GM12878 (cell line): ENCODE measurements around the gene ZFYVE21. TPM values are rescaled to one million over a fixed set of nuclear protein-coding genes. Genes with fewer than 3 reads are reported as not detected.

ENCODE experiments used
- ATAC-seq: fragments of 200-7000 bp; cut with Tn5 transposase; 3 replicates; pipeline ENCODE4 v1.9.1; 2020; ENCODE audit warnings: mild to moderate bottlenecking, moderate library complexity
- BruUV-seq: library from RNA; stranded (reverse); fragments of 400-500 nt; replicated peaks from 2 replicates; lab custom pipeline; 2021; lab: Mats Ljungman, UMichigan
- CTCF ChIA-PET: fragments of 300-600 bp; sonication (Branson Sonifier 250); formaldehyde crosslinking; extraction: SDS; loops from one replicate; lab custom pipeline; 2021; ENCODE audit warnings: inconsistent platforms; lab: Yijun Ruan, JAX
- POLR2A ChIA-PET: fragments of 350-600 bp; formaldehyde crosslinking; extraction: SDS; loops from one replicate; lab custom pipeline; 2021; ENCODE audit warnings: inconsistent platforms; lab: Charles Lee
- RAD21 ChIA-PET: fragments of 300-600 bp; sonication (Branson Sonifier 250); formaldehyde crosslinking; loops from one replicate; lab custom pipeline; 2023; ENCODE audit warnings: antibody characterized with exemption; ENCODE audit not compliant: unreplicated experiment; lab: Charles Lee
- SMC1A ChIA-PET: fragments of 300-600 bp; sonication (Branson Sonifier 250); formaldehyde crosslinking; loops from one replicate; lab custom pipeline; 2023; ENCODE audit not compliant: unreplicated experiment, uncharacterized antibody; lab: Charles Lee
- DNase-seq: peaks from one replicate; pipeline ENCODE4 v3.0.0-alpha.2; 2011; ENCODE audit warnings: low read depth, low spot score
- FAIRE-seq: peaks from 3 replicates; lab custom pipeline; 2011; peaks lifted over from hg19 to GRCh38; lab: Jason Lieb, UNC
- H2AFZ ChIP-seq: 2 replicates; pipeline ENCODE4 v1.6.0; 2011; ENCODE audit warnings: low read depth, low read length, control low read depth; ENCODE audit not compliant: control insufficient read depth
- H3K27ac ChIP-seq: 2 replicates; pipeline ENCODE4 v1.5.1; 2011; ENCODE audit warnings: control low read depth; ENCODE audit not compliant: control insufficient read depth, insufficient read depth
- H3K27me3 ChIP-seq, 2 experiments: replicated peaks in 1 of 2; 2 replicates each; pipeline versions ENCODE4 v1.6.0 to v1.6.1; 2011; ENCODE audit warnings: low read length in 1 of 2; ENCODE audit not compliant: control insufficient read depth in 2 of 2, insufficient read depth in 2 of 2
- H3K36me3 ChIP-seq, 2 experiments: 2 replicates each; pipeline ENCODE4 v1.5.1; 2011; ENCODE audit warnings: low read length in 1 of 2; ENCODE audit not compliant: control insufficient read depth in 2 of 2, insufficient read depth in 2 of 2
- H3K4me1 ChIP-seq: 2 replicates; pipeline ENCODE4 v1.6.1; 2011; ENCODE audit warnings: mild to moderate bottlenecking, low read length, moderate library complexity, mixed read lengths; ENCODE audit not compliant: control insufficient read depth, insufficient read depth
- H3K4me2 ChIP-seq: 2 replicates; pipeline ENCODE4 v1.6.0; 2011; ENCODE audit warnings: control low read depth; ENCODE audit not compliant: control insufficient read depth, insufficient read depth
- H3K4me3 ChIP-seq: fragments of 200-600 bp; sonication (generic); 2 replicates; pipeline ENCODE4 v1.5.1; 2016
- H3K79me2 ChIP-seq: 2 replicates; pipeline ENCODE4 v1.6.0; 2011; ENCODE audit warnings: low read length; ENCODE audit not compliant: control insufficient read depth, insufficient read depth
- H3K9ac ChIP-seq: 2 replicates; pipeline ENCODE4 v1.8.0; 2011; ENCODE audit warnings: low read length, control low read depth, mixed read lengths; ENCODE audit not compliant: control insufficient read depth, insufficient read depth
- H3K9me3 ChIP-seq: replicated peaks from 3 replicates; pipeline ENCODE4 v1.5.1; 2011; ENCODE audit warnings: mild to moderate bottlenecking, low read length; ENCODE audit not compliant: control insufficient read depth, insufficient read depth
- H4K20me1 ChIP-seq: 2 replicates; pipeline ENCODE4 v1.6.0; 2011; ENCODE audit not compliant: control insufficient read depth, insufficient read depth
- BCL11A ChIP-seq: IDR thresholded peaks from 2 replicates; pipeline ENCODE4 v1.6.1; 2011; ENCODE audit warnings: low read depth, low read length
- BRCA1 ChIP-seq: IDR thresholded peaks from 2 replicates; pipeline ENCODE4 v1.6.1; 2011; ENCODE audit warnings: low read depth, low read length, improper control_type of control experiment
- CBX5 ChIP-seq: sonication (generic); IDR thresholded peaks from 2 replicates; pipeline ENCODE4 v1.6.1; 2016; ENCODE audit warnings: low read depth, moderate library complexity, mild to moderate bottlenecking, inconsistent platforms
- DPF2 ChIP-seq: fragments of 450-650 bp; IDR thresholded peaks from 2 replicates; pipeline ENCODE4 v1.6.1; 2017; ENCODE audit warnings: mild to moderate bottlenecking
- IRF4 ChIP-seq: IDR thresholded peaks from 2 replicates; pipeline ENCODE4 v1.6.1; 2011; ENCODE audit warnings: low read depth, low read length
- MTA3 ChIP-seq: IDR thresholded peaks from 2 replicates; pipeline ENCODE4 v1.6.1; 2012; ENCODE audit warnings: low read length, inconsistent platforms, borderline replicate concordance
- NR2C1 ChIP-seq: fragments of 450-650 bp; IDR thresholded peaks from 2 replicates; pipeline ENCODE4 v1.6.1; 2017; ENCODE audit warnings: antibody characterized with exemption, mild to moderate bottlenecking, moderate library complexity
- RAD51 ChIP-seq: fragments of 450-650 bp; IDR thresholded peaks from 2 replicates; pipeline ENCODE4 v1.6.1; 2016; ENCODE audit warnings: moderate library complexity, mild to moderate bottlenecking, inconsistent platforms
- RUNX3 ChIP-seq: IDR thresholded peaks from 2 replicates; pipeline ENCODE4 v1.6.1; 2012; ENCODE audit warnings: low read length, inconsistent platforms
- SRF ChIP-seq, 2 experiments: IDR thresholded peaks; 2 replicates each; pipeline ENCODE4 v1.6.1; 2011; ENCODE audit warnings: low read depth in 2 of 2, low read length in 2 of 2, mild to moderate bottlenecking in 1 of 2, moderate library complexity in 1 of 2
- WGBS: methylation state at CpG from one replicate; pipeline ENCODE4 v1.1.6; 2016; ENCODE audit warnings: low lambda C conversion rate; ENCODE audit not compliant: insufficient replicate concordance, insufficient coverage; ENCODE audit errors: missing lambda C conversion rate; 5-methylcytosine and 5-hydroxymethylcytosine counted together
- in situ Hi-C: fragments of 300-500 bp; cut with MboI; formaldehyde crosslinking; loops from 9 replicates; pipeline ENCODE4 v1.14.3; 2018; ENCODE audit warnings: mixed read lengths
- intact Hi-C: fragments of 100-400 bp; cut with micrococcal nuclease; formaldehyde crosslinking; loops from one replicate; pipeline ENCODE4 v1.14.2; 2022; ENCODE audit not compliant: unreplicated experiment
- polyA plus RNA-seq, 11 experiments: library from polyadenylated mRNA; depleted of rRNA in 4 of 11; unstranded in 6 of 11; stranded (reverse) in 5 of 11; fragments of >200 nt; fragmentation: Nextera tagmentation in 4 of 11; fragmentation: Illumina TruSeq in 1 of 11; extraction: Ambion mirVana in 4 of 11; extraction: Trizol in 1 of 11; gene quantifications; 1 replicate in 1 of 11; 2 replicates in 10 of 11; pipeline versions ENCODE4 v1.2.1 to v1.2.3, GENCODE V29; 2011 to 2016; ENCODE audit warnings: inconsistent platforms in 2 of 11, missing spikeins in 2 of 11, low read depth in 1 of 11
- total RNA-seq, 4 experiments: library from RNA; depleted of rRNA in 3 of 4; stranded (reverse); fragments of >200 nt in 3 of 4; fragmentation: Illumina TruSeq in 1 of 4; extraction: Trizol in 1 of 4; gene quantifications; 2 replicates each; pipeline versions ENCODE4 v1.2.1 to v1.2.3, GENCODE V29; 2013 to 2021
- TF ChIP-seq, protein P1 (sequence below): fragments of 450-650 bp; IDR thresholded peaks from 2 replicates; pipeline ENCODE4 v1.6.1; 2016; ENCODE audit warnings: mild to moderate bottlenecking
- TF ChIP-seq, protein P2 (sequence below): IDR thresholded peaks from 2 replicates; pipeline ENCODE4 v1.6.1; 2012; ENCODE audit warnings: low read depth, low read length, improper control_type of control experiment
- TF ChIP-seq, protein P3 (sequence below): IDR thresholded peaks from 2 replicates; pipeline ENCODE4 v1.6.1; 2011; ENCODE audit warnings: mild to moderate bottlenecking, low read depth, low read length, moderate library complexity; ENCODE audit not compliant: insufficient replicate concordance

The ZFYVE21 gene
- total and polyA plus RNA-seq, 10 of the 15 experiments (the other 5 are each of a cell fraction or from before 2014, with no cell fraction given), result 0.79 to 21.7 (median 13.8) TPM

DNA sequence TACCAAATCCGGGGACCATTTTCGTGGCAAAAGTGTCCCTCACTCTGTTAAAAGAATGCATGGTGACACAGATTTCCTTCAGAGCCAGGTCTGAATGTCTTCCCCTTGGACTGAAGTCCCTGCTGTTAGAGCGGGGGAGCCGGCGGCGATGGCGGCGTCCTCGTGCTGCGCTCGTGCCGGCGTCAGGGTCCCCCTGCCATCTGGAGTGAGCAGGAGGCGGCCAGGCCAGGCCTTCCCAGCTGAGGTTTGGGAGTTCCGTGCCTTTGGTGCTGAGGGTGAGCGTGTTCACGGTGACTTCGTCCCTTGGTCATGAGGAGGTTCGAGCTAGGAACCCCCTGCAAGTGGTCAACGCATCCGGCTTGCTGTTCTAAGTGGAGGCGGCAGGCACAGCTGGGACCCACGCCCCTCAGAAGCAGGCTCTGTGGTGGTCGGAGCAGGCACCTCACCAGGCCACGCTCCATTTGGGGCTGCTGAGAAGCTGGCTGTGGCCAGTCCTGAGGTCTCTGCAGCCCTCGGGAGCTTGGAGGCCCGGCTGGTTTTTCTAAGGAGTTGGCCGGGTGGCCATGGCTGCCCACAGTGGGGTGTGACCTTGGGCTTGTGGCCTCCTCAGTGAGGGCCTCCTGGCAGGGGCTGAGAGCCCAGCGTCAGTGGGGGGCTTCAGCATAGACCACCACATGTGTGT is 9.5 kb downstream of the ZFYVE21 start:
- H4K20me1 ChIP-seq, result no peaks in the 10 kb centered on the region
- no peak for ATAC-seq
- no peak overlapping the region for H3K27ac ChIP-seq
- no peak overlapping the region for H3K4me2 ChIP-seq
- no peaks in the 10 kb centered on the region for H3K4me1 ChIP-seq
- RAD21 ChIA-PET, result no interaction called here
- BruUV-seq, result no TSS peak
- CTCF ChIA-PET, result no interaction called here
- no peak overlapping the region for H3K4me3 ChIP-seq
- no peak for DNase-seq
- no peak overlapping the region for H2AFZ ChIP-seq
- FAIRE-seq, result no peak
- peaks cover 0 to 6% of the 10 kb centered on the region in 2 experiments; a peak in 2 of 4 replicates for H3K36me3 ChIP-seq
- POLR2A ChIA-PET, result no interaction called here
- H3K9me3 ChIP-seq, result no peaks in the 10 kb centered on the region
- 91% methylated on average over 29 of the region's 29 CpGs for WGBS
- in situ Hi-C loops, result no loop called here
- H3K27me3 ChIP-seq, result no peaks in the 10 kb centered on the region
- SMC1A ChIA-PET, result no interaction called here
- TF ChIP-seq RUNX3 (no peak), BRCA1 (no peak), BCL11A (no peak), MTA3 (no peak), RAD51 (no peak), SRF (IDR thresholded peaks at IDR 0.05; ENCODE audit: low read depth in 2 of 2, low read length in 2 of 2) (no peak), IRF4 (no peak), NR2C1 (no peak), CBX5 (no peak), DPF2 (no peak)
- TF ChIP-seq, protein P1, sequence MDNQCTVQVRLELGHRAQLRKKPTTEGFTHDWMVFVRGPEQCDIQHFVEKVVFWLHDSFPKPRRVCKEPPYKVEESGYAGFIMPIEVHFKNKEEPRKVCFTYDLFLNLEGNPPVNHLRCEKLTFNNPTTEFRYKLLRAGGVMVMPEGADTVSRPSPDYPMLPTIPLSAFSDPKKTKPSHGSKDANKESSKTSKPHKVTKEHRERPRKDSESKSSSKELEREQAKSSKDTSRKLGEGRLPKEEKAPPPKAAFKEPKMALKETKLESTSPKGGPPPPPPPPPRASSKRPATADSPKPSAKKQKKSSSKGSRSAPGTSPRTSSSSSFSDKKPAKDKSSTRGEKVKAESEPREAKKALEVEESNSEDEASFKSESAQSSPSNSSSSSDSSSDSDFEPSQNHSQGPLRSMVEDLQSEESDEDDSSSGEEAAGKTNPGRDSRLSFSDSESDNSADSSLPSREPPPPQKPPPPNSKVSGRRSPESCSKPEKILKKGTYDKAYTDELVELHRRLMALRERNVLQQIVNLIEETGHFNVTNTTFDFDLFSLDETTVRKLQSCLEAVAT, result no peak
- TF ChIP-seq, protein P2, sequence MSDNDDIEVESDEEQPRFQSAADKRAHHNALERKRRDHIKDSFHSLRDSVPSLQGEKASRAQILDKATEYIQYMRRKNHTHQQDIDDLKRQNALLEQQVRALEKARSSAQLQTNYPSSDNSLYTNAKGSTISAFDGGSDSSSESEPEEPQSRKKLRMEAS, result no peak
- TF ChIP-seq, protein P3, sequence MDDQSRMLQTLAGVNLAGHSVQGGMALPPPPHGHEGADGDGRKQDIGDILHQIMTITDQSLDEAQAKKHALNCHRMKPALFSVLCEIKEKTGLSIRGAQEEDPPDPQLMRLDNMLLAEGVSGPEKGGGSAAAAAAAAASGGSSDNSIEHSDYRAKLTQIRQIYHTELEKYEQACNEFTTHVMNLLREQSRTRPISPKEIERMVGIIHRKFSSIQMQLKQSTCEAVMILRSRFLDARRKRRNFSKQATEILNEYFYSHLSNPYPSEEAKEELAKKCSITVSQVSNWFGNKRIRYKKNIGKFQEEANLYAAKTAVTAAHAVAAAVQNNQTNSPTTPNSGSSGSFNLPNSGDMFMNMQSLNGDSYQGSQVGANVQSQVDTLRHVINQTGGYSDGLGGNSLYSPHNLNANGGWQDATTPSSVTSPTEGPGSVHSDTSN, result no peak
- no peak overlapping the region for H3K9ac ChIP-seq
- H3K79me2 ChIP-seq, result no peaks in the 10 kb centered on the region
- intact Hi-C loops, result no loop called here
